NCI-H2029 treated with DMSO at 0.1 percent for 48 hours (cell line): ENCODE results near the gene URB2.
"Not testable (repeated sequence)": the region's sequence is repeated elsewhere in the genome, so short reads cannot be mapped to it uniquely, and the experiment has no call there.

Source experiments
- DNase-seq: peaks from one replicate; lab custom pipeline; 2025; lab: John Stamatoyannopoulos, UW

URB2 gene

GRCh38 chr1:229693129-229693900 lies 67.3 kb downstream of the URB2 start:
- no peak for DNase-seq

GRCh38 chr1:229694053-229694693 lies 68.1 kb downstream of the URB2 start:
- no peak for DNase-seq

GRCh38 chr1:229696385-229696784 lies 70.3 kb downstream of the URB2 start:
- no peak for DNase-seq

GRCh38 chr1:229699613-229700267 lies 73.7 kb downstream of the URB2 start:
- DNase-seq = no peak

GRCh38 chr1:229704157-229704556 lies 78.1 kb downstream of the URB2 start:
- DNase-seq = no peak

GRCh38 chr1:229705152-229705551 lies 79.1 kb downstream of the URB2 start:
- not testable (repeated sequence) for DNase-seq

- DNase-seq = not testable (repeated sequence)
These were observed 81.1 kb downstream of the URB2 start for GRCh38 chr1:229707127-229707526.

GRCh38 chr1:229709500-229710013 lies 83.5 kb downstream of the URB2 start:
- no peak for DNase-seq
